Prostate gland (tissue), 2 donors: ENCODE data around the gene CLSTN1.

Source experiments
- POLR2AphosphoS5 ChIP-seq: sonication (generic); formaldehyde crosslinking; IDR thresholded peaks from one replicate; pipeline ENCODE4 v1.6.1; 2017; ENCODE audit warnings: antibody characterized with exemption
- TF ChIP-seq, protein P1 (sequence below), 4 experiments: fragments of 200-600 bp in 2 of 4; fragments of 450-650 bp in 2 of 4; sonication (generic) in 2 of 4; IDR thresholded peaks; 1 replicate in 3 of 4; 2 replicates in 1 of 4; pipeline ENCODE4 v1.5.1; 2016 to 2019; ENCODE audit warnings: antibody characterized with exemption in 4 of 4, mild to moderate bottlenecking in 2 of 4, moderate library complexity in 2 of 4

DNA sequence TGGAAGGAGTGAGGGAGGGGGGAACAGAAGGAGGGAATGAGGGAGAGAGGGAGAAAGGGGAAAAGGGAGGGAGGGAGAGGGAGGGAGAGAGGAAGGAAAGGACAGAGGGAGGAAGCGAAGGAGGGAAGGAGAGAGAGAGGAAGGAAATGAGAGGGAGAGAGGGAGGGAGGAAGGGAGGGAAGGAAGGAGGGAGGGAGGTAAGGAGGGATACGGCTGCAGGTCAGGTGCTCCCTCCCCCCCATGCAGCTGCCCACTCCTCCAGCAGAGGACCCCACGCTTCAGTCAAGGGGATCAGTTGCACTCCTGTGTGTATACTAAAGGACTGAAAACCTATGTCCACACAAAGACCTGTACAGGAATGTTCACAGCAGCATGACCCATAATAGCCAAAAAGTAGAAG, 54.8 kb downstream of the CLSTN1 start:
- no peak for TF ChIP-seq POLR2AphosphoS5
- TF ChIP-seq, protein P1, sequence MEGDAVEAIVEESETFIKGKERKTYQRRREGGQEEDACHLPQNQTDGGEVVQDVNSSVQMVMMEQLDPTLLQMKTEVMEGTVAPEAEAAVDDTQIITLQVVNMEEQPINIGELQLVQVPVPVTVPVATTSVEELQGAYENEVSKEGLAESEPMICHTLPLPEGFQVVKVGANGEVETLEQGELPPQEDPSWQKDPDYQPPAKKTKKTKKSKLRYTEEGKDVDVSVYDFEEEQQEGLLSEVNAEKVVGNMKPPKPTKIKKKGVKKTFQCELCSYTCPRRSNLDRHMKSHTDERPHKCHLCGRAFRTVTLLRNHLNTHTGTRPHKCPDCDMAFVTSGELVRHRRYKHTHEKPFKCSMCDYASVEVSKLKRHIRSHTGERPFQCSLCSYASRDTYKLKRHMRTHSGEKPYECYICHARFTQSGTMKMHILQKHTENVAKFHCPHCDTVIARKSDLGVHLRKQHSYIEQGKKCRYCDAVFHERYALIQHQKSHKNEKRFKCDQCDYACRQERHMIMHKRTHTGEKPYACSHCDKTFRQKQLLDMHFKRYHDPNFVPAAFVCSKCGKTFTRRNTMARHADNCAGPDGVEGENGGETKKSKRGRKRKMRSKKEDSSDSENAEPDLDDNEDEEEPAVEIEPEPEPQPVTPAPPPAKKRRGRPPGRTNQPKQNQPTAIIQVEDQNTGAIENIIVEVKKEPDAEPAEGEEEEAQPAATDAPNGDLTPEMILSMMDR (IDR thresholded peaks at IDR 0.05), result no peak
